Duodenal mucosa (tissue), 2 donors: Measurements from ENCODE around the gene FBXL15.
A peak's percentile ranks its signal among the peaks of the same experiment; 100 is the strongest.

Experiments used
- H3K27ac ChIP-seq: one replicate; pipeline ENCODE4 v1.7.0; 2013; ENCODE audit warnings: low read depth, low read length
- H3K27me3 ChIP-seq, 2 donors: one replicate each; pipeline ENCODE4 v1.7.0; 2013; ENCODE audit warnings: low read length in 2 of 2, control low read depth in 1 of 2; ENCODE audit not compliant: insufficient read depth in 2 of 2, control insufficient read depth in 1 of 2
- H3K36me3 ChIP-seq, 2 donors: one replicate each; pipeline ENCODE4 v1.7.0; 2013; ENCODE audit warnings: low read length in 2 of 2, control low read depth in 1 of 2; ENCODE audit not compliant: insufficient read depth in 2 of 2, control insufficient read depth in 1 of 2
- H3K4me1 ChIP-seq, 2 donors: one replicate each; pipeline ENCODE4 v1.7.0; 2013; ENCODE audit warnings: low read length in 2 of 2, control low read depth in 1 of 2; ENCODE audit not compliant: insufficient read depth in 2 of 2, control insufficient read depth in 1 of 2
- H3K4me3 ChIP-seq, 2 donors: one replicate each; pipeline ENCODE4 v1.7.0; 2013; ENCODE audit warnings: low read length in 2 of 2, low read depth in 1 of 2
- H3K9ac ChIP-seq, 2 donors: one replicate each; pipeline ENCODE4 v1.7.0; 2013; ENCODE audit warnings: low read length in 2 of 2, low read depth in 1 of 2
- H3K9me3 ChIP-seq, 2 donors: one replicate each; pipeline ENCODE4 v1.7.0; 2013; ENCODE audit warnings: low read length in 2 of 2, control low read depth in 1 of 2; ENCODE audit not compliant: control insufficient read depth in 1 of 2

Gene FBXL15

DNA sequence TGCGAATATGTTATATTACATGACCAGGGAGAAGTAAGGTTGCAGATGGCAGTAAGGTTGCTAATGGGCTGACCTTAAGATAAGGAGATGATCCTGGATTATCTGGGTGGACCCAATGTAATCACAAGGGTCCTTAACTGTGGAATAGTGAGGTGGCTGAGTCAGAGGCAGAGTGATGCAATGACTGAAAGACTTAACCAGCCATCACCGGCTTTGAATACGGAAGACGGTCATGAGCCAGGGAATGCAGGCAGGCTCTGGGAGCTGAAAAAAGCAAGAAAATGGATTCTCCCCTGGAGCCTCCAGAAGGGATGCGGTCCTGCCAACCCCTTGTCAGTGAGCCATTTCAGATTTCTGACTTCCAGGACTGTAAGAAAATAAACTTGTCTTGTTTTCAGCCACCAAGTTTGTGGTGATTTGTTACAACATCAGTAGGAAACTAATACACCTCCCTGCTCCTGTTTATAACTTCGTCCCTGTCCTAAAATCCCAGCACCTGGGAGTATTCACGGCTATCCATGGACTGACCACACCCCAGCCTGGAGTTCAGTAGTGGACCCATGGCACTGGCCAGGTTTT lies 35.3 kb downstream of the FBXL15 start:
- no peaks in the 10 kb centered on the region for H3K27me3 ChIP-seq
- no peak overlapping the region for H3K4me3 ChIP-seq
- no peak overlapping the region for H3K27ac ChIP-seq
- H3K4me1 ChIP-seq = peaks cover 8% of the 10 kb centered on the region in 2 donors
- H3K9me3 ChIP-seq = no peaks in the 10 kb centered on the region
- H3K36me3 ChIP-seq = peaks cover 0 to 13% of the 10 kb centered on the region in 2 donors
- H3K9ac ChIP-seq = no peak overlapping the region

DNA sequence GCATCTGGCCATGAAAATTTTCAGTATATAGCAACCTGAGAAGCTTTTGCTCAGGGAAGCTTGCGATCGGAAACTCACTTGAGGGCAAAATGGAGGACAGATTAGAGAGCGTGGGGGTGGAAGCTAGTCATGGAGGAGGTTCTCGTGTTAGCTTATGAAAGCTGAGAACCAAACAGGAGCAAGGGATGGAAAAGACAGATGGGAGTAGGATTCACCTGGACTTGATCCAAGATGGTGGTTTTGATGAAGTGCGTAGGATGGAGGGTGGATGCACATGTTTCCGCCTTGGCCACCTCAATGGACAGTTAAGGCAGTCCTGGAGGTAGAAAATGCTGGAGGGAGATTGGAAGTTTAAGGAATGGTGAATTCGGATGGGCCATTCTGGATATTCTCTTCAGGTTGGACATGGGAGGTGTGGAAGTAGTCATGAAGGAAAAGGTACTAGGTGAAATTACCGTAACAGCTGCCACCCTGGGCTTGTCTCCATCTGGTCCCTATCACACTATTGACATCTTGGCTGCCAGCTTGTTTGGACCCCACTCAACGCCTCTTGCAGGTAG lies 37.0 kb downstream of the FBXL15 start:
- H3K36me3 ChIP-seq = peaks cover 0 to 10% of the 10 kb centered on the region in 2 donors
- no peak overlapping the region for H3K27ac ChIP-seq
- no peak overlapping the region for H3K9ac ChIP-seq
- no peak overlapping the region for H3K4me3 ChIP-seq
- H3K27me3 ChIP-seq = no peaks in the 10 kb centered on the region
- H3K4me1 ChIP-seq = peaks cover 13% of the 10 kb centered on the region in 2 donors
- H3K9me3 ChIP-seq = no peaks in the 10 kb centered on the region

DNA sequence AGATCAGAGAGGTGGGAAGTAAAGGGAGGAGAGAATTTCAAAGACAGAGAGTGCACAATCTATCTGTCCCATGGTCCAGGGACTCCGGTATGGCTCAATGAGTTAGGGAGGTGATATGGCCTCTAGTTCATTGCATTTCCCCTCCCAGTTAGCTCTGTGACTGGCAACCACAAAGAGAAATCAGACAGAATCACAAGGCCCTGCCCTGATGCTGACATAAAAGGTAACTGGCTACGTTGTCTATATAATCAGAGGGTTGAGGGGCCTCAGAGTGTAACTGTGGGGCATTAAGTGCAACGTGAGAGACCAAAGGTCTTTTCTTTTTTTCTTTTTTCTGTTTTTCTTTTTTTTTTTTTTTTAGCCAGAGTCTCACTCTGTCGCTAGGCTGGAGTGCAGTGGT lies 38.0 kb downstream of the FBXL15 start:
- H3K4me1 ChIP-seq = peaks cover 20 to 21% of the 10 kb centered on the region in 2 donors

DNA sequence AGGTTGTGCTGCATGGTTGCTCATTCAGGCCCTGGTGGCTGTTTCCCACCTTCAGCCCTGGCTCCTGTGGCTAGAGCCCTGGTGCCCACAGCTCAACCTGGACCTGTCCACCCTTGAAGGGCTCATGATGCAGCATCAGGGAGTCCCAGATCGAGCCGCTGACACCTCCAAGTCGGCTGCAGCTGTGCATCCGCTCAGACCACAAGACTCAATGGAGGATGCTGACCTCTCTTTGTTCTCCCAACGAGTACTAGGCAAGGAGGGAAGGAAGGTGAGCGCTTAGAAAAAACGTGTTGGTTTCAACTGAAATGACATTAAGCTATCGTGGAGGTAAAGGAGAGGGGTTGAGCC lies 40.2 kb downstream of the FBXL15 start:
- H3K27me3 ChIP-seq = no peaks in the 10 kb centered on the region
- no peaks in the 10 kb centered on the region for H3K9me3 ChIP-seq
- H3K9ac ChIP-seq = peak overlapping the region; percentile 65 to 71
- H3K4me1 ChIP-seq = peaks cover 23 to 25% of the 10 kb centered on the region in 2 donors
- H3K4me3 ChIP-seq = peak overlapping the region; percentile 76 to 87
- no peak overlapping the region for H3K27ac ChIP-seq
- H3K36me3 ChIP-seq = peaks cover 0 to 7% of the 10 kb centered on the region in 2 donors

More for the DNA sequence above, 38.0 kb downstream of the FBXL15 start:
- no peak overlapping the region for H3K9ac ChIP-seq
- H3K27ac ChIP-seq = no peak overlapping the region
- no peaks in the 10 kb centered on the region for H3K27me3 ChIP-seq
- peaks cover 0 to 9% of the 10 kb centered on the region in 2 donors for H3K36me3 ChIP-seq
- no peak overlapping the region for H3K4me3 ChIP-seq
- no peaks in the 10 kb centered on the region for H3K9me3 ChIP-seq

DNA sequence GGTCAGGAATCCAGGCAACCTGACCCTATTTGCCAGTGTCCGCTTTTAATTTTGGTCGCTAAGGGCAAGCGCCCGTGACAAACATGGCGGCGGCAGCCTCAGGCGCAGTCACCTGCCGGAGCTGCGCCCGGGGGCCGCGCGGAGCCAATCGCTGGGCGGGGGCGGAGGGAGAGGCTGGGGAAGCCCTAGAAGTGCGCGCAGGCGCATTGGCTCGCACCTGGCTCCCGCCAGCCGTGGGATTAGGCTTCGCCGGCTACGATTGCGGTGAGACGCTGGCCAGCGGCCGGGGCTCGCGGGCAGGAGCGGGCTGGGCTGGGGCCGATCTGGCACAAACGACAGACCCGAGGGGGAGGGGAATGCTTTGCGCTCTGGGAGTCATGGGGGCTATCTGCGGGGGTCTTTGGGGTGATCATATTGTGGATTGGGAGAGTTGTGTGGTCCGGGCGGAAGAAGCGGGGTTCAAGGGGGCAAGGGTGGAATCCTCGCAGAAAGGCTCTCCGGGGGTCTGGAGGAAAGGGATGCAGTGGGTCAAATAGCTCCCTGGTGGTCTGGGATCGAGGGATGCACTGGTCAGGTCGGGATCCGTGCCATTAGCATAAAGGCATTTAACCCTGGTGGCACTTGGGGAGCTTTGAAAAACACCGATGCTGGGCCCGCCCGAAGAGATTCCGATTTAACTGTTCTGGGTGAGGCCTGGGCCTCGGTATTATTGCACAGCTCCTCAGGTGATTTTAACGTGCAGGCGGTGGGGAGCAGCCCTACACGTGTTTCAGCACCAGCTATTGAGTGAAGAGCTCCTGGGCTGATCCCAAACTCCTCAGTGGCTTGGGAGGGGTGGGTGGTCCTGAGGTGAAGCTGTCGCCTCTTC lies 40.8 kb downstream of the FBXL15 start:
- Histone ChIP-seq H3K9me3 (no peaks in the 10 kb centered on the region), H3K36me3 (peaks cover 0 to under 1% of the 10 kb centered on the region in 2 donors), H3K4me1 (peaks cover 23 to 25% of the 10 kb centered on the region in 2 donors), H3K4me3 (peak overlapping the region; percentile 76 to 87), H3K9ac (peak overlapping the region; percentile 71), H3K27me3 (no peaks in the 10 kb centered on the region), H3K27ac (no peak overlapping the region)

DNA sequence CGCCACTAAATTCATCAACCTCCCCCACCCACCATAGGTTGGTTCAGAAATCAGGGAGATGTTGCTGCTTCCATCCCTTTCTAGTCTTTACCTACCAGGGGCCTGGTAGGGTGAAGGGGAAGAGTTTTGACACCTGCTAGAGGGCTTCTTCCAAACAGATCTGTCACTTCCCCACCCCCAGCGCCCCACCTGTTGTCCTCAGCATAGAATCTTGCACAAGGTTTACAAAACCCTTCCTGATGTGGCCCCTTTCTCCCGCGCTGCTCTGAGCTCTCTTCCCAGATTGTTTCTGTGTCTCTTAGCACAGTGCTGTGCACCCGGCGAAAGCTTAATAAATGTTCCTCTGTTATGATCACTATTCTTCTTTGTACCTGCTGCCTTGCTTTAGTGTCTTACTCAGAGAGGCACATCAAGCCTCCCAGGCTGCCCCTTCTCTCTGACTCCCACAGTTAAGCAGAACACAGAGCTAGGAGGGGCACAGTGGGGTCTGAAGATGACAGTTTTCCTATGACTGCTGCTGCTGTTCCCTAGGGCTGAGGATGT lies 41.9 kb downstream of the FBXL15 start:
- Histone ChIP-seq H3K36me3 (no peaks in the 10 kb centered on the region), H3K9me3 (no peaks in the 10 kb centered on the region), H3K27ac (no peak overlapping the region), H3K9ac (peak overlapping the region; percentile 1 to 30), H3K27me3 (no peaks in the 10 kb centered on the region), H3K4me1 (peaks cover 23 to 25% of the 10 kb centered on the region in 2 donors), H3K4me3 (peak overlapping the region; percentile 23 to 50)

DNA sequence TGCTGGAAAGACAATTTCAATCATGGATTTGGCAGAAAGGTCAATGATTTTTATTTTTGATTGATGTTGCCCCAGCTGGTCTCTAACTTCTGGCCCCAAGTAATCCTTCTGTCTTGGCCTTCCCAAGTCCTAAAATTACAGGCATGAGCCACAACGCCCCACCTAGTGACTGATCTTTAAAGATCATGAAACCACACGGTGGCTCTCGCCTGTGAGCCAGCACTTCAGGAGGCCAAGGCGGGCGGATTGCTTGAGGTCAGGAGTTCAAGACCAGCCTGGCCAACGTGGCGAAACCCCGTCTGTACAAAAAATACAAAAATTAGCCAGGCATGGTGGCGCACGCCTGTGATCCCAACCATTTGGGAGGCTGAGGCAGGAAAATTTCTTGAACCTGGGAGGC lies 43.3 kb downstream of the FBXL15 start:
- peaks cover 23 to 25% of the 10 kb centered on the region in 2 donors for H3K4me1 ChIP-seq
- H3K27ac ChIP-seq = no peak overlapping the region
- no peaks in the 10 kb centered on the region for H3K27me3 ChIP-seq
- H3K4me3 ChIP-seq = no peak overlapping the region
- H3K9ac ChIP-seq = no peak overlapping the region
- H3K36me3 ChIP-seq = no peaks in the 10 kb centered on the region
- no peaks in the 10 kb centered on the region for H3K9me3 ChIP-seq

DNA sequence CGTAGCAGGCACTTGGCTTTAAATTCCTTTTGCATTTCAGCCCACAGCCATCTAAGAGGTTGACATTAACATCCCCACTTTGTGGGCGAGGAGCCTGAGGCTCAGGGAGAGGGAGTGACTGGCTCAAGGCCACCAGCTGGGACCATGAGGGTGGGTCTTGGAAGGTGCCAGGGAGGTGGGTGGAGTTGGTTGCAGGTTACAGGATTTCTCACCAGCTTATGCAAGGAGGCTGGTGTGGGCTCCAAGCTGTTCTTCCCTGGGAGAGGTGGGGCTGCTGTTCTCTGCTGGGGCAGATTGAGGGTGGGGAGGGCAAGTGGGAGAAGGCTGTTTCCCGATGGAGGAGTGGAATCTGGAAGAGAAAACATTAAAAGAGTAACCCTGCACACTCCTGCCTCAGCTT lies 44.8 kb downstream of the FBXL15 start:
- Histone ChIP-seq H3K9me3 (no peaks in the 10 kb centered on the region), H3K9ac (no peak overlapping the region), H3K27ac (no peak overlapping the region), H3K36me3 (no peaks in the 10 kb centered on the region), H3K4me3 (no peak overlapping the region), H3K27me3 (no peaks in the 10 kb centered on the region), H3K4me1 (peaks cover 23 to 25% of the 10 kb centered on the region in 2 donors)

DNA sequence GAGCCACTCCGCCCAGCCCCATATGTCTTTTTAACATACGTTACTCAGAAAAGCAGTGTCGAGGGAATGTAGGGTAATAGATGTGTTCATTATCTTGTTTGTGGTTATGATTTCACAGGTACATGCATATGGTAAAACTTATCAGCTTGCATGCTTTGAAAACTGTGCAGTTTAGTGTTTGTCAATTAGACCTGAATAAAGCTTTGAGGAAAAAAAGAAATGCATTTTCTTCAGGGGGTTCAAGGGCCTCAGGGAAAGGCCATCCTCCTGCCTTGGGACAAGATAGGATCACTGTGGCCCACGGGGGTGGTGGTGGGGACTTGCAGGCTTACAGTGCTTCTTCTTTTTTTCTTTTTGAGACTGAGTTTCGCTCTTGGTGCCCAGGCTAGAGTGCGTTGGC lies 46.7 kb downstream of the FBXL15 start:
- Histone ChIP-seq H3K27me3 (no peaks in the 10 kb centered on the region), H3K4me1 (peaks cover 14% of the 10 kb centered on the region in 2 donors), H3K36me3 (no peaks in the 10 kb centered on the region), H3K9me3 (no peaks in the 10 kb centered on the region), H3K4me3 (no peak overlapping the region), H3K9ac (no peak overlapping the region), H3K27ac (no peak overlapping the region)

DNA sequence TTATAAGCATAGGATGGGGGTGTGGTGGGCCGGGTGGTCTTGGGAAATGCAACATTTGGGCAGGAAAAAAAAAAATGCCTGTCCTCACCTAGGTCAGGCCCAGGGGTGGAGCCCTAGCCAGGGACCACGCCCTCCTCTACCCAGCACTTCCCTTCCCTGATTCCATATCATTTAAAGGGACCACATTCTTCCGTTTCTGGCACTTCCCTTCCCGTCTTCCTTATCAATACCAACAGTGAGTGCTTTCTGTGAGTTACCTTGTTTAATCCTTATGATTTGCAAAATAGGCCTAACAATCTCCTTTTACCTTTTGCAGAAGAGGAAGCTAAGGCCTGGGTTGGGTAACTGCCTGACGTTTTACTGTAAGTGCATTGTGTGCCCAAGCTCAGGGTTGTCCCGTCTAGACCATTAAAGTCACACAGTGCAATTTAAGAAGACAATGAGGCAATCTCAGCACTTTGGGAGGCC lies 47.4 kb downstream of the FBXL15 start:
- no peaks in the 10 kb centered on the region for H3K36me3 ChIP-seq
- H3K9ac ChIP-seq = no peak overlapping the region
- peaks cover 7 to 9% of the 10 kb centered on the region in 2 donors for H3K4me1 ChIP-seq
- H3K27me3 ChIP-seq = no peaks in the 10 kb centered on the region
- H3K27ac ChIP-seq = no peak overlapping the region
- no peaks in the 10 kb centered on the region for H3K9me3 ChIP-seq
- H3K4me3 ChIP-seq = peak overlapping the region; percentile 43 to 50
